ENCODE results near the gene ZNF560.
"Not testable (repeated sequence)": the region's sequence is repeated elsewhere in the genome, so short reads cannot be mapped to it uniquely, and the experiment has no call there.

Gene ZNF560

GRCh38 chr19:9498183-9498902 is at the start of gene ZNF560:
Gene ZNF560 (minus strand): TSS chr19:9498616. CDS start chr19:9475313, 23,303 bp downstream.
- peak within 1 kb of the TSS; percentile 52 for H3K4me3 ChIP-seq (ENCODE audit: low read depth, low read length)
- peak; percentile 20; the same call in 1 of the 2 replicates for TF ChIP-seq CTCF (IDR thresholded peaks at IDR 0.05; ENCODE audit: low read depth, low read length)

GRCh38 chr19:9547870-9548269 is 49.5 kb upstream of the ZNF560 start:
- H3K4me3 ChIP-seq (ENCODE audit: low read depth, low read length): no peak overlapping the region
- TF ChIP-seq CTCF (IDR thresholded peaks at IDR 0.05; ENCODE audit: low read depth, low read length): no peak

GRCh38 chr19:9541281-9541680 is 42.9 kb upstream of the ZNF560 start:
- not testable (repeated sequence) for H3K4me3 ChIP-seq (ENCODE audit: low read depth, low read length)

GRCh38 chr19:9539921-9540320 is 41.5 kb upstream of the ZNF560 start:
- H3K4me3 ChIP-seq (ENCODE audit: low read depth, low read length): not testable (repeated sequence)

- H3K4me3 ChIP-seq (ENCODE audit: low read depth, low read length): peak overlapping the region; percentile 88; the same call in 1 of the 2 replicates
Observed at GRCh38 chr19:9539201-9539600, 40.8 kb upstream of the ZNF560 start.

GRCh38 chr19:9538183-9539058 is 40.0 kb upstream of the ZNF560 start, which contains the start of gene ZNF426:
Gene ZNF426 (minus strand): TSS chr19:9538645. CDS start chr19:9536232, 2,413 bp downstream.
- H3K4me3 ChIP-seq (ENCODE audit: low read depth, low read length): peak within 1 kb of the TSS; percentile 88
- TF ChIP-seq CTCF (IDR thresholded peaks at IDR 0.05; ENCODE audit: low read depth, low read length): no peak

GRCh38 chr19:9535934-9536333 is 37.5 kb upstream of the ZNF560 start:
- no peak for TF ChIP-seq CTCF (IDR thresholded peaks at IDR 0.05; ENCODE audit: low read depth, low read length)
- H3K4me3 ChIP-seq (ENCODE audit: low read depth, low read length): no peak overlapping the region

- TF ChIP-seq CTCF (IDR thresholded peaks at IDR 0.05; ENCODE audit: low read depth, low read length): no peak
- H3K4me3 ChIP-seq (ENCODE audit: low read depth, low read length): no peak overlapping the region
Observed at GRCh38 chr19:9531933-9532332, 33.5 kb upstream of the ZNF560 start.
